Activated CD8-positive, alpha-beta memory T cell treated with anti-CD3 and anti-CD28 coated beads, Interleukin-2, amount 50 U/mL, for 1 hour (primary cell): ENCODE results near the gene KLHL29.

Source experiments
- DNase-seq: peaks from one replicate; pipeline ENCODE4 v3.0.0-alpha.2; 2020; ENCODE audit errors: extremely low read depth

KLHL29 gene

DNA sequence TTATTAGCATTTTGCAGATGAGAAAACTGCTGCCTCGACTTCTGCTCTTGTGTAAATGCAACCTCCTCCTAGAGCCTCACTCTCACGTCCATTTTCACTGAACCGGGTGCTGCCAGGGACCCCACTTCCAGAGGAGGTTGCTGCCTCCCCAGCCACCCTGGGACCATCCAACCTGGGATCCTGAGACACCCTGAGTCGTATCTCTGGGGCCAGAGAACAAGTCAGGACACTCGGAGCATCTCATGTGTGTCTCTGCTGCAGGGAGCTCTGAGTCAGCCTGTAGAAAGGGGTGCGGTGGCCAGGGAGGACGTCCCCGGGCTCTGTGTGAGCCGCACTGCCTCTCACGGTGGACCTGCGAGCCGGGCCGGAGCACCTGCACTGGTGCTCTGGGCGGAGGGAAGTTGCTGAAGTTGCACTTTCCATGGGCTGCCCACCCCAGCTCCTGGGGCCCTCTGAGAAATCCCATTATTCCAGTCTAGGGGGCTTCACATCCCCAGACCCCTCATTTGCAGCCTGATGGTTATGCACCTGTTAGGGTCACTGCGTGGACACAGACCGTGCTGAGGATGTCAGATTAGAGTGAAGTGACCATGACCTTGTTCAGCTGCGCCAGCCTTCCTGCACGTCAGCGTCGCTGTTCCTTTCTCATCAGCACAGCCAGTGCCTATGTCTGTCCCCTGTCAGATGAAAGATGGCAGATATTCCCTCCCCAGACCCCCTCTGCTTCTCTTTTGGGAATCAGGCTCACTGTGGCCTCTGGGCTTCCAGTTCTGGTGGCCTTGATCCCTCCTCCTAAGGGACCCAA, 230.4 kb downstream of the KLHL29 start:
- DNase-seq = no peak

GRCh38 chr2:23616630-23617029, 231.7 kb downstream of the KLHL29 start:
- DNase-seq = no peak

DNA sequence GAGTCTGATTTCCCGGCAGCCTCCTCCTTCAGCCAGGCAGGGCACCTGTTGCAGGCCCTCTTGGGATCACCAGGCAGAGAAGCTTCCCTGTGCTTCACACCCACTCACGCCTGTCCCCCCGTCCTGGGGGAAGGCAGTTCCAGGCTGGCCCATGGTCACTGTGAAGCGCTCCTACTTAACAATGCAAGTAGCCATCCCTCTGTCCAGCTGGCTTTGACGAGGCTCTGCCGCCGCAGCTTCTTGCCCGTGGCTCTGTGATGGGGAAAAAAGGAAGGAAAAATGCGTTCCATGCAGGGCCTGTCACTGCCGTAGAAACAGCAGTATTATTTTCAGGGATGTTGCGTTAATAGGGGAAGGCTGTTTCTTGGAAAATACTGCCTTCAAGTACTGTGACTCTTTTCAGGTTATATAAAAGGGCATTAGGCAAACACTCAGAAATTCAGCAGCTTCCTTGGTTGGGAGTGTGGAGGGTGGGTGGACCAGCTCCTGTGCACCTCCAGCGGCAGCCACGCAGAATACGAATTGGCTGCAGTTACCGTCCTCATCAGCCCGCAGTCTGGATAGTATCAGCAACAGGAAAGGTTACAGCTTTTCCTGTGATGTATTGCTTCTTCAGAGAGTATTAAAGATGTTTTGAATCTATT, 232.3 kb downstream of the KLHL29 start:
- no peak for DNase-seq

- DNase-seq = no peak
Observed at GRCh38 chr2:23617811-23618215, 232.8 kb downstream of the KLHL29 start.

- no peak for DNase-seq
Observed at GRCh38 chr2:23618265-23618664, 233.3 kb downstream of the KLHL29 start.

DNA sequence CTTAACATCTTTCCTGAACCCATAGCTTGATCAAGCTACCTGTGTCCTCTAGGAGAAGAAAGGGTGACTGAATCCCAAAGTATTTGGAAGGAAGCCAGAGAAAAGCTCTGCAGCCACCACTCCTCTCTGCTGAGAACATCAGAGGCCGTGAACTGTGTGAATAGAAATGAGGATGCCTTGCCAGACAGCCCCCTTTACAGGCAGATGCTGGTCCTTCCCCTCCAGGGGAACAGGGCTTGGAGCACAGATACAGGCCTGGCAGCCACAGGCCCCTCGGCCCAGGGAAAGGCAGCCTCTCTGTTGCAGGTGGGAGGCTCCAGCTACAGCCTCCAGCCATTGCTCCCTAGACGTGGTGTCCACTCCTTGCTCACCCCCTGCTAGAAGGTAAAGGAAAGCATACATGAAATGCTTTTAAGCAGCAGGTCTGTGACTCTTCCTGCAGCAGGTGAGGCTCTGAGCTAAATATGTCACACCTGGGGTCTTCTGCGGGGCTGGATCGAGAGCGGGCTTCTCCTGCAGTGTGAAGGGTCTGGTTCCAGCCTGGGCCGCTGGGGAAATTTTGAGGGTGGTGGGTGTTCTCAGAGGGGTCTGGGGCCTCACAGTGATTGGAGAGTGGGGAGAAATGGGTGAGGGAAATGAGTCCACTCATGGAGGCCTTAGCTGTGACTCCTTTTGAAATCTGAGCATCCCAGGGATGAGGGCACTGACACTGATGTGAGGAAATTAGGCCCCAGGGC, 234.0 kb downstream of the KLHL29 start:
- no peak for DNase-seq

DNA sequence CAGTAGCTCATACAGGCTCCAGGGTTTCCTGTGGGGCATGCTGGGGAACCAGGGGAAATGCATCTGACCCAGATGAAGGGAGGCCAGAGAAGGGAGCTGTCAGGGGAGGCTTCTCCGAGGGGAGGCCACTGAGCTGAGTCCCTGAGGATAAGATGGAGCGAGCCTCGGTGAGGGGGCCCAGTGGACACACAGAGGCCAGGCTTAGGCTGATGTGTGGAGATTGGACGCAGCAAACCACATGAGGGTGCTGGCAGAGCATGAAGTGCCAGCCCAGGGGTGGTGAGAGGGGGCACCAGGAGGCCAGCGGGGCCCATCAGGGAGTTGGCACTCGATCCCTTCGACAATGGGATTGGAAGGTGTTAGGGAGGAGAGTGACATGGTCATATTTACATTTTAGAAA, 235.0 kb downstream of the KLHL29 start:
- DNase-seq = no peak

- DNase-seq = no peak
Observed at GRCh38 chr2:23620841-23621341, 235.9 kb downstream of the KLHL29 start.

- no peak for DNase-seq
Observed at GRCh38 chr2:23621616-23622015, 236.6 kb downstream of the KLHL29 start.

- no peak for DNase-seq
Observed at GRCh38 chr2:23622466-23622865, 237.5 kb downstream of the KLHL29 start.

- DNase-seq = no peak
Observed at GRCh38 chr2:23622966-23623675, 238.1 kb downstream of the KLHL29 start.

DNA sequence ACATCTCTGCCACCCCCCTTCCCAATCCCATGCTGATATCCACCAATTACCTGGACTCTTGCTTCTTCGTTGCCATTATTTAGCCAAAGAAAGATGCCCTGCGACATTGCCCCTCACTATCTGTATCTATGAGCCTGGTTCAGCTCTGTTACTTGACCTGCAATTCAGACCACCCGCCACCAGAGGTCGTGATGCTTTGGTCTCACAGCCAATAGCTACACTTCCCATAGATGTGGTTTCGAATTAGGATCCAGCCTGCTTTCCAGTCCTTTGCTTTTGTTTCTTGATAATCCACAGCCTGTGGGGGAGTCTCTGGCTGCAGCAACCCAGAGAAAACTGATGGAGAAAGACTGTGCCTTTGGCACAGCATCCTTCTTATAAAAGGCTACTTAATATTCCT, 239.4 kb downstream of the KLHL29 start:
- no peak for DNase-seq

DNA sequence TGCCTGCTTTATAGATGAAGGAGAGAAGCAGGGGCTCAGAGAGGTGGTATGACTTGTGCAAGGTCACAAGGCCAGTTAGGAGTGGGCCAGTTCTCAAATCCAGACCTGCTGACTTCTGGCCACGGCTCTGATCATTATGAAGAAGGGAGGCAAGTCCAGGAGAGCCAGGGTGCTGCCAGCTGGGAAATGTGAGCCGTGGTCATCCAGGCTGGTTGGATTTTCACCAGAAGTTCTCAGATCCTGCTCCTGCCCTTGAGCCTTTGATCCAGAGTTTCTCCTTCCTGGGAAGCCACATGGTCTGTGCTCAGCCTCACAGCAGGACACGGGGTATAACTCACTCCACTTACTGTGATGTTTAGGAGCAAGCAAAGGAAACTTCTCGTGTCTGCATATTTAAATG, 239.9 kb downstream of the KLHL29 start:
- no peak for DNase-seq

DNA sequence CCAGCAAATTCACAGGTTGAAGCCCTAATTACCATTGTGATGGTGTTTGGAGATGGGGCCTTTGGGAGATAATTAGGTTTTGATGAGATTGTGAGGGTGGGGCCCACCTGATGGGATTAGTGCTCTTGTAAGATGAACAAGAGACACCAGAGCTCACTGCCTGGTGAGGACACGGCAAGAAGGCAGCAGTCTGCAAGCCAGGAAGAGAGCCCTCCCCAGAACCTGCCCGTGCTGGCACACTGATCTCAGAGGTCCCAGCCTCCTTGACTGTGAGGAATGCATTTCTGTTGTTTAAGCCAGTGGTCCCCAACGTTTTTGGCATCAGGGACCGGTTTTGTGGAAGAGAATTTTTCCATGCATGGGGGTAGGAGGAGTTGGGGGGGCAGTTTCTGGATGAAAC, 240.7 kb downstream of the KLHL29 start:
- no peak for DNase-seq

GRCh38 chr2:23626701-23627230, 241.8 kb downstream of the KLHL29 start:
- DNase-seq = no peak

DNA sequence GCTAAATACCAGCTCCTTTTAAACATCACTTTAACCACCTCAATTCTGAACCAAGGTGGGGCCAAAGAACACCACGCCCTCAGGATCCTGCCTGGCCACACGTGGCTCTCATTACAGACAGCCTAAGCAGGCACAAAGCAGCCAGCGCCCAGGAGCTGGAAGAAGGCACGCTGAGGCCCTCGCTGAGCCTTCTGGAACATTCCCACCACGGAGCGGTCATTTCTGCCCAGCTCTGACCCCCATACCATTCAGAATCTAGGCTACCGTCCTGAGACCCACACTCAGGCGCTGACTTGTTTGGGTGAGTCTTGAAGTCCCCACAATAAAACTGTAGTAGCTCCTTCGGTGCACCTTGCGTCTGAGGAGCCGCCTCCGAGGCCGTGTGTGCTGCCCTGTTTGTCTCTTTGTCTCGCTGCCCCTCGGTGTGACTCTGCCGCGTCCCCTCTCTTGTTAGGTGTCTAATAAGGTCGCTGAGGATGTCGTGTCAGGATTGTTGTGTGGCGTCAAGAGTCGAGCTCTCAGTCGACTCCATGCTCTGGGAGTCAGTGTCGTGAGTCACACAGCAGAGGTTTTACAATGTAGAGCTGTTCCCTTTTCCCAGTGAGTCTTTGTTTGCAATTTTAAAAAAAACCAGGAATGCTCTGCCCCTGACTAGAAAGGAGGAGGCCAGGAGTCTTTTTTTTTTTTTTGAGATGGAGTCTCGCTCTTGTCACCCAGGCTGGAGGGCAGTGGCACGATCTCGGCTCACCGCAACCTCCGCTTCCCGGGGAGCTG, 242.4 kb downstream of the KLHL29 start:
- no peak for DNase-seq

GRCh38 chr2:23628926-23629771, 244.2 kb downstream of the KLHL29 start:
- no peak for DNase-seq

DNA sequence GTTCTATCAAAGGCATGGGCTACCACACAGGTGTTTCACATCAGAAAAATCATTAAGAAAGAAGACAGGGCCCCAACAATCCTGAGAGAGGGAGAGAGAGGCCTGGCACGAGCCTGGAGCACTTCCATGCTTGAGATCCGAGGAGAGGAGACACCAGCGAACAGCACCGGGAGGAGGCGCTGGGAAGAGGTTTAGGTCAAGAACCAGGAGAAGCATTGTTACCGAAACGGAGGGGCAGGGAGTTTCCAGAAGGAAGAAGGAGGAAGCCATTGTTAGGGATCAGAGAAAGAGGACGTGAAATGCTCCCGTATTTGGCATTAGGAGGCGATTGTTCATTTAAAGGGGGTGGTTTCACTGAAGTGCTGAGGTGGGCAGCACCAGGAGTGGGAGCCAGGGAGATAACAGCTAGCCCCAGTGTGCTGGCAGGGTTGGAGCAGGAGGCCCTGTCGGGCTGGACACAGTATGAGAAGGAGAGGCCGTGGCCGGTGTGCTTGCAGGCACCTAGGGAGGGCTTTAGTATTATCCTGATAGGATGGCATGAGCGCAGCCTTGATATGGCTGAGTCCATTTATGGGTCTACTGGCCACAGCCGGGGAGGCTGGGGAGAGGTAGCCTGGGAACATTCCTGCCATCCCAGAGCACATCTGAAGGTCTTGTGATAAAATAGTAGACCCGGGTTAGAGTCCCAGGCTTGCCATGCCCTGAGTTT, 244.9 kb downstream of the KLHL29 start:
- DNase-seq = no peak

DNA sequence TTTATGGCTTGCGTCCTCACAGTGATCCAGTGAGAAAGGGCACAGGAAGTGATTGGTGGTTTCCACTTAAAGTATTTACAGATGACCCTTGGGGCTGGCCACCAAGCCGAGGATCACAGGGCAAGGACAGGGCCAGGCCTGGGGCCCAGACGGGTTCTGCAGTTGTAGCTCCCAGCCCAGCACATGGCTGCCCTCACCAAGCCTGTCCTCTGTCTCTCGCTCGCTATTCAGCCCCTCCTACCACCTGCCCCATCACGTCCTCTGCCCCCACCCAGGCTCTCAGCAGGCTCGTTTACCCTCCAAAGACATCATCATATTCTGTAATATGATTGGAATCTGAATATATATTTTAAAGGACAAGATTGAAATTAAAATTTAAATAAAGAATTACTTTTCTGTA, 246.0 kb downstream of the KLHL29 start:
- DNase-seq = no peak
